ENCODE data around the gene SC5D.

DNA sequence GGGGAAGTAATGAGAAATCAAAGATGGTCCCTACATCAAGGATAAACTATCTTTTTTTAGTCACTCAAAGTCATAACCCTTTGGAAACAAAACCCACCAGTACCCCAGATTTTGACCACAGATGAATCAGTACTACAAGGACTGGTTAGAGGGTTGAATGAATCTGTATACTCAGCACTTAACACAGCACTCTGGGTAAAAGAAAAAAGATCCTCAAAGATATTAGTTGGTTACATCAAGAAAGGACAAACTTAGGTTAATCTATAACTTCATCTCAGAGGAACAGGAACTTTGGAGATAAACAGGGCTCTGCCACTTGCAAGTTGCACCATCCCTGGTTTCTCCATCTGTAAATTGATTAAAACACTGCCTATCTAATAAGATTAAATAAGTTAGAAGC is 18.8 kb downstream of the SC5D start:
- TF ChIP-seq CTCF (IDR thresholded peaks at IDR 0.05): no peak
- TF ChIP-seq CREM (CRISPR knock-in tag; IDR thresholded peaks at IDR 0.05): no peak
- TF ChIP-seq ZNF219 (CRISPR knock-in tag; IDR thresholded peaks at IDR 0.05; ENCODE audit: borderline replicate concordance): no peak
- no peak for TF ChIP-seq ZNF232 (CRISPR knock-in tag; IDR thresholded peaks at IDR 0.05)
- no peak for TF ChIP-seq ZNF317 (CRISPR knock-in tag; IDR thresholded peaks at IDR 0.05; ENCODE audit: borderline replicate concordance, low read depth)
- no peak for TF ChIP-seq TP53 (CRISPR knock-in tag; IDR thresholded peaks at IDR 0.05)
- no peak for TF ChIP-seq ATF3 (CRISPR knock-in tag; conservative IDR thresholded peaks at IDR 0.05)
- TF ChIP-seq CREB1 (CRISPR knock-in tag; IDR thresholded peaks at IDR 0.05): no peak
- no peak for TF ChIP-seq GABPB1 (CRISPR knock-in tag; IDR thresholded peaks at IDR 0.05)
- no peak for TF ChIP-seq SP1 (CRISPR knock-in tag; conservative IDR thresholded peaks at IDR 0.05)
- no peak for TF ChIP-seq MLX (CRISPR knock-in tag; IDR thresholded peaks at IDR 0.05)
